NT2/D1 (cell line): ENCODE measurements around the gene ABCG2.

Experiments used
- SUZ12 ChIP-seq: IDR thresholded peaks from 2 replicates; pipeline ENCODE4 v1.6.1; 2011; ENCODE audit not compliant: insufficient read length, insufficient read depth; ENCODE audit errors: extremely low read depth
- YY1 ChIP-seq: IDR thresholded peaks from 2 replicates; pipeline ENCODE4 v1.6.1; 2011; ENCODE audit not compliant: insufficient read length, insufficient read depth

- TF ChIP-seq SUZ12: no peak
- TF ChIP-seq YY1: no peak
Measured at GRCh38 chr4:88158038-88158488, 376 bp downstream of the ABCG2 start.
